ENCODE data around the gene LAGE3.

The LAGE3 gene

GRCh38 chrX:154432210-154432609 is 46.9 kb downstream of the LAGE3 start:
- no peak for TF ChIP-seq CTCF (IDR thresholded peaks at IDR 0.05; ENCODE audit: borderline replicate concordance, insufficient read depth, low read depth, low read length)
- no peak overlapping the region for H3K4me3 ChIP-seq (ENCODE audit: low read depth, low read length)

- TF ChIP-seq CTCF (IDR thresholded peaks at IDR 0.05; ENCODE audit: borderline replicate concordance, insufficient read depth, low read depth, low read length), result no peak
- no peak overlapping the region for H3K4me3 ChIP-seq (ENCODE audit: low read depth, low read length)
These were observed 47.7 kb downstream of the LAGE3 start for GRCh38 chrX:154431341-154431740.

- no peak overlapping the region for H3K4me3 ChIP-seq (ENCODE audit: low read depth, low read length)
- no peak for TF ChIP-seq CTCF (IDR thresholded peaks at IDR 0.05; ENCODE audit: borderline replicate concordance, insufficient read depth, low read depth, low read length)
These were observed 48.2 kb downstream of the LAGE3 start for GRCh38 chrX:154430916-154431315.

GRCh38 chrX:154430479-154430878 is 48.6 kb downstream of the LAGE3 start:
- no peak overlapping the region for H3K4me3 ChIP-seq (ENCODE audit: low read depth, low read length)
- no peak for TF ChIP-seq CTCF (IDR thresholded peaks at IDR 0.05; ENCODE audit: borderline replicate concordance, insufficient read depth, low read depth, low read length)

- no peak overlapping the region for H3K4me3 ChIP-seq (ENCODE audit: low read depth, low read length)
- TF ChIP-seq CTCF (IDR thresholded peaks at IDR 0.05; ENCODE audit: borderline replicate concordance, insufficient read depth, low read depth, low read length), result no peak
These were observed 49.4 kb downstream of the LAGE3 start for GRCh38 chrX:154429711-154430110.

- peak within 1 kb of the TSS; percentile 69 for H3K4me3 ChIP-seq (ENCODE audit: low read depth, low read length)
- TF ChIP-seq CTCF (IDR thresholded peaks at IDR 0.05; ENCODE audit: borderline replicate concordance, insufficient read depth, low read depth, low read length), result no peak
These were observed 50.6 kb downstream of the LAGE3 start, which contains the start of gene ATP6AP1 for GRCh38 chrX:154428176-154429171. Gene ATP6AP1 (plus strand): TSS chrX:154428677. CDS start chrX:154428693, 16 bp downstream.
